H9 (cell line): Measurements from ENCODE around the gene BRCC3. TPM values are rescaled to one million over a fixed set of nuclear protein-coding genes. Genes with fewer than 3 reads are reported as not detected.

ENCODE experiments used
- DNase-seq: peaks from one replicate; pipeline ENCODE4 v3.0.0-alpha.2; 2017
- H2AFZ ChIP-seq: one replicate; pipeline ENCODE4 v1.6.1; 2013; ENCODE audit warnings: mild to moderate bottlenecking, low read length, control low read depth, moderate library complexity
- H2AK5ac ChIP-seq: 2 replicates; pipeline ENCODE4 v1.6.1; 2013; ENCODE audit warnings: low read length, control low read depth, mixed read lengths; ENCODE audit not compliant: insufficient read length
- H2BK120ac ChIP-seq: one replicate; pipeline ENCODE4 v1.6.1; 2013; ENCODE audit warnings: low read depth, mild to moderate bottlenecking, low read length, control low read depth, inconsistent platforms; ENCODE audit not compliant: poor library complexity, severe bottlenecking
- H2BK12ac ChIP-seq: 2 replicates; pipeline ENCODE4 v1.6.1; 2013; ENCODE audit warnings: low read length, control low read depth, mixed read lengths, low read depth; ENCODE audit not compliant: insufficient read length
- H2BK15ac ChIP-seq: 2 replicates; pipeline ENCODE4 v1.6.1; 2013; ENCODE audit warnings: low read depth, low read length, control low read depth
- H2BK20ac ChIP-seq: one replicate; pipeline ENCODE4 v1.6.1; 2013; ENCODE audit warnings: low read depth, mild to moderate bottlenecking, low read length, control low read depth, inconsistent platforms; ENCODE audit not compliant: poor library complexity, severe bottlenecking
- H2BK5ac ChIP-seq: 2 replicates; pipeline ENCODE4 v1.6.1; 2013; ENCODE audit warnings: low read length, control low read depth, mixed read lengths; ENCODE audit not compliant: insufficient read length
- H3K14ac ChIP-seq: 2 replicates; pipeline ENCODE4 v1.6.1; 2013; ENCODE audit warnings: low read length, control low read depth; ENCODE audit not compliant: insufficient read depth
- H3K18ac ChIP-seq: 2 replicates; pipeline ENCODE4 v1.6.1; 2013; ENCODE audit warnings: low read depth, mild to moderate bottlenecking, mixed read lengths, low read length, control low read depth; ENCODE audit not compliant: insufficient read length
- H3K23ac ChIP-seq: 2 replicates; pipeline ENCODE4 v1.6.1; 2013; ENCODE audit warnings: low read length, control low read depth, mixed read lengths, low read depth; ENCODE audit not compliant: insufficient read length
- H3K23me2 ChIP-seq: 2 replicates; pipeline ENCODE4 v1.6.1; 2013; ENCODE audit warnings: low read depth, mild to moderate bottlenecking, mixed read lengths, low read length, control low read depth; ENCODE audit not compliant: insufficient read length, poor library complexity, severe bottlenecking
- H3K27ac ChIP-seq: 2 replicates; pipeline ENCODE4 v1.5.1; 2013; ENCODE audit warnings: low read length, control low read depth, mixed read lengths, low read depth; ENCODE audit not compliant: insufficient read length
- H3K27me3 ChIP-seq: 2 replicates; pipeline ENCODE4 v1.6.1; 2013; ENCODE audit warnings: low read length, control low read depth, inconsistent platforms; ENCODE audit not compliant: insufficient read depth
- H3K4ac ChIP-seq: 2 replicates; pipeline ENCODE4 v1.6.1; 2013; ENCODE audit warnings: low read depth, mild to moderate bottlenecking, control low read depth, inconsistent platforms, low read length, moderate library complexity
- H3K4me1 ChIP-seq: 2 replicates; pipeline ENCODE4 v1.6.1; 2013; ENCODE audit warnings: low read length, control low read depth, inconsistent platforms; ENCODE audit not compliant: insufficient read depth
- H3K4me2 ChIP-seq: 2 replicates; pipeline ENCODE4 v1.6.1; 2013; ENCODE audit warnings: low read length, control low read depth, mixed read lengths; ENCODE audit not compliant: insufficient read length, insufficient read depth
- H3K56ac ChIP-seq: 2 replicates; pipeline ENCODE4 v1.6.1; 2013; ENCODE audit warnings: low read depth, mild to moderate bottlenecking, mixed read lengths, low read length, control low read depth; ENCODE audit not compliant: insufficient read length
- H3K79me1 ChIP-seq: 2 replicates; pipeline ENCODE4 v1.6.1; 2013; ENCODE audit warnings: low read depth, mild to moderate bottlenecking, moderate library complexity, low read length, control low read depth, inconsistent platforms; ENCODE audit not compliant: insufficient read depth, poor library complexity, severe bottlenecking
- H3K79me2 ChIP-seq: 2 replicates; pipeline ENCODE4 v1.6.1; 2013; ENCODE audit warnings: low read length, control low read depth, inconsistent platforms; ENCODE audit not compliant: insufficient read depth
- H3K9ac ChIP-seq: 2 replicates; pipeline ENCODE4 v1.6.1; 2013; ENCODE audit warnings: low read length, control low read depth, mixed read lengths; ENCODE audit not compliant: insufficient read length; ENCODE audit errors: extremely low read depth
- H3K9me3 ChIP-seq: one replicate; pipeline ENCODE4 v1.6.1; 2013; ENCODE audit warnings: low read depth, low read length, inconsistent platforms; ENCODE audit not compliant: control insufficient read depth
- H3T11ph ChIP-seq: one replicate; pipeline ENCODE4 v1.6.1; 2013; ENCODE audit warnings: mild to moderate bottlenecking, low read length, control low read depth, inconsistent platforms
- H4K20me1 ChIP-seq: one replicate; pipeline ENCODE4 v1.6.1; 2013; ENCODE audit not compliant: control insufficient read depth, insufficient read length, insufficient read depth
- H4K5ac ChIP-seq: 2 replicates; pipeline ENCODE4 v1.6.1; 2013; ENCODE audit warnings: low read depth, mild to moderate bottlenecking, mixed read lengths, low read length, control low read depth; ENCODE audit not compliant: insufficient read length
- H4K8ac ChIP-seq: replicated peaks from 2 replicates; pipeline ENCODE4 v1.6.1; 2013; ENCODE audit warnings: low read length, control low read depth, mixed read lengths, low read depth; ENCODE audit not compliant: insufficient read length
- H4K91ac ChIP-seq: 2 replicates; pipeline ENCODE4 v1.6.1; 2013; ENCODE audit warnings: low read depth, mild to moderate bottlenecking, moderate library complexity, mixed read lengths, low read length, control low read depth; ENCODE audit not compliant: insufficient read length
- H3K27ac Mint-ChIP-seq, 3 experiments: 2 replicates in 2 of 3; 3 replicates in 1 of 3; pipeline ENCODE4 v1.8.0; 2020 to 2021; ENCODE audit warnings: mixed read lengths in 3 of 3, mild to moderate bottlenecking in 1 of 3, moderate library complexity in 1 of 3
- H3K27me3 Mint-ChIP-seq: 2 replicates; pipeline ENCODE4 v1.8.0; 2021; ENCODE audit warnings: low read depth, mild to moderate bottlenecking, moderate library complexity, mixed read lengths
- H3K36me3 Mint-ChIP-seq, 3 experiments: 2 replicates in 2 of 3; 3 replicates in 1 of 3; pipeline ENCODE4 v1.8.0; 2020 to 2021; ENCODE audit warnings: low read depth in 3 of 3, mixed read lengths in 3 of 3; ENCODE audit not compliant: insufficient read depth in 1 of 3
- H3K4me1 Mint-ChIP-seq, 2 experiments: 2 replicates each; pipeline ENCODE4 v1.8.0; 2020; ENCODE audit warnings: mixed read lengths in 2 of 2
- H3K4me3 Mint-ChIP-seq, 2 experiments: 2 replicates in 1 of 2; 3 replicates in 1 of 2; pipeline ENCODE4 v1.8.0; 2020 to 2021; ENCODE audit warnings: mild to moderate bottlenecking in 2 of 2, mixed read lengths in 2 of 2, moderate library complexity in 1 of 2
- H3K9me3 Mint-ChIP-seq, 2 experiments: 2 replicates in 1 of 2; 3 replicates in 1 of 2; pipeline ENCODE4 v1.8.0; 2020; ENCODE audit warnings: mild to moderate bottlenecking in 2 of 2, mixed read lengths in 2 of 2, moderate library complexity in 1 of 2
- WGBS: extraction: QIAGEN DNeasy Blood & Tissue Kit; methylation state at CpG from one replicate; pipeline ENCODE4 v1.1.7; 2013; ENCODE audit warnings: missing lambda C conversion rate, low lambda C conversion rate, mixed read lengths; ENCODE audit not compliant: insufficient read length; ENCODE audit errors: extremely low coverage; 5-methylcytosine and 5-hydroxymethylcytosine counted together
- total RNA-seq: library from RNA; stranded (reverse); gene quantifications from 2 replicates; pipeline ENCODE4 v1.2.1, GENCODE V29; 2021
- TF ChIP-seq, protein P1 (sequence below): fragments of 200-600 bp; sonication (generic); conservative IDR thresholded peaks from 3 replicates; pipeline ENCODE4 v1.8.0; 2021; ENCODE audit warnings: antibody characterized with exemption, mild to moderate bottlenecking

Gene BRCC3
- total RNA-seq, 1 experiment from 2014 or later = 27.3 TPM

DNA sequence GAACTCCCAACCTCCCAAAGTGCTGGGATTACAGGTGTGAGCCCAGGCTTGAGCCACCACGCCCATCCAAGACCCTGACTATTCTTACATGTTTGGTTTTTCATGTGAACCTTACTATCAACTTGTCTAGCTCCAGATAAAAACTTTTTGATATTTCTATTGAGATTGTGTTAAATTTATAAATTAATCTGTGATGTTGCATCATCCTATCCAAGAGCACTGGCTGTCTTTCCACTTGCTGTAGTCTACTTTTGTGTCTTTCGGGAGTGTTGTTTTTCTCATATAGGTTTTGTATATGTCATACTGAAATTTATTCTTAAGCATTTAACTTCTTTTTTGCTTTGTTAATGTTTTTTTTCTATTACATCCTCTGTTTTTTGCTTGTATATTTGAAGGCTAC lies 34.6 kb downstream of the BRCC3 start:
- H3K27ac Mint-ChIP-seq = no peak overlapping the region
- no peak for DNase-seq
- Histone ChIP-seq H3K4me1 (no peaks in the 10 kb centered on the region), H3K14ac (no peak overlapping the region), H2BK12ac (no peak overlapping the region), H3K9me3 (peaks cover 5% of the 10 kb centered on the region), H4K20me1 (no peaks in the 10 kb centered on the region), H2BK120ac (no peak overlapping the region), H2BK20ac (no peak overlapping the region), H3T11ph (no peak overlapping the region), H3K4ac (no peak overlapping the region), H3K23me2 (no peaks in the 10 kb centered on the region), H3K27me3 (no peaks in the 10 kb centered on the region), H3K23ac (no peak overlapping the region), H3K18ac (no peak overlapping the region), H2BK15ac (no peak overlapping the region), H3K56ac (no peak overlapping the region), H2AFZ (no peak overlapping the region), H3K79me1 (no peaks in the 10 kb centered on the region), H4K8ac (no peak overlapping the region), H3K4me2 (no peak overlapping the region), H3K27ac (no peak overlapping the region), H3K9ac (no peak overlapping the region), H2AK5ac (no peak overlapping the region), H3K79me2 (no peaks in the 10 kb centered on the region), H2BK5ac (no peak overlapping the region), H4K5ac (no peak overlapping the region), H4K91ac (no peak overlapping the region)
- H3K9me3 Mint-ChIP-seq = peaks cover 52 to 72% of the 10 kb centered on the region in 2 experiments
- no CpG with 5 or more reads among the region's 2 CpGs for WGBS
- H3K27me3 Mint-ChIP-seq = peaks cover 2% of the 10 kb centered on the region; the same call in 1 of the 2 replicates
- TF ChIP-seq, protein P1, sequence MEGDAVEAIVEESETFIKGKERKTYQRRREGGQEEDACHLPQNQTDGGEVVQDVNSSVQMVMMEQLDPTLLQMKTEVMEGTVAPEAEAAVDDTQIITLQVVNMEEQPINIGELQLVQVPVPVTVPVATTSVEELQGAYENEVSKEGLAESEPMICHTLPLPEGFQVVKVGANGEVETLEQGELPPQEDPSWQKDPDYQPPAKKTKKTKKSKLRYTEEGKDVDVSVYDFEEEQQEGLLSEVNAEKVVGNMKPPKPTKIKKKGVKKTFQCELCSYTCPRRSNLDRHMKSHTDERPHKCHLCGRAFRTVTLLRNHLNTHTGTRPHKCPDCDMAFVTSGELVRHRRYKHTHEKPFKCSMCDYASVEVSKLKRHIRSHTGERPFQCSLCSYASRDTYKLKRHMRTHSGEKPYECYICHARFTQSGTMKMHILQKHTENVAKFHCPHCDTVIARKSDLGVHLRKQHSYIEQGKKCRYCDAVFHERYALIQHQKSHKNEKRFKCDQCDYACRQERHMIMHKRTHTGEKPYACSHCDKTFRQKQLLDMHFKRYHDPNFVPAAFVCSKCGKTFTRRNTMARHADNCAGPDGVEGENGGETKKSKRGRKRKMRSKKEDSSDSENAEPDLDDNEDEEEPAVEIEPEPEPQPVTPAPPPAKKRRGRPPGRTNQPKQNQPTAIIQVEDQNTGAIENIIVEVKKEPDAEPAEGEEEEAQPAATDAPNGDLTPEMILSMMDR = no peak
- H3K4me1 Mint-ChIP-seq = no peaks in the 10 kb centered on the region
- H3K36me3 Mint-ChIP-seq = peaks cover 3 to 18% (median 16%) of the 10 kb centered on the region in 3 experiments; a peak in 5 of 7 replicates
- H3K4me3 Mint-ChIP-seq = no peak overlapping the region
